ENCODE measurements around the gene GIT2.
"Not testable (repeated sequence)": the region's sequence is repeated elsewhere in the genome, so short reads cannot be mapped to it uniquely, and the experiment has no call there.

GIT2 gene

GRCh38 chr12:109938947-109939346 is 57.2 kb downstream of the GIT2 start:
- TF ChIP-seq, protein P1, sequence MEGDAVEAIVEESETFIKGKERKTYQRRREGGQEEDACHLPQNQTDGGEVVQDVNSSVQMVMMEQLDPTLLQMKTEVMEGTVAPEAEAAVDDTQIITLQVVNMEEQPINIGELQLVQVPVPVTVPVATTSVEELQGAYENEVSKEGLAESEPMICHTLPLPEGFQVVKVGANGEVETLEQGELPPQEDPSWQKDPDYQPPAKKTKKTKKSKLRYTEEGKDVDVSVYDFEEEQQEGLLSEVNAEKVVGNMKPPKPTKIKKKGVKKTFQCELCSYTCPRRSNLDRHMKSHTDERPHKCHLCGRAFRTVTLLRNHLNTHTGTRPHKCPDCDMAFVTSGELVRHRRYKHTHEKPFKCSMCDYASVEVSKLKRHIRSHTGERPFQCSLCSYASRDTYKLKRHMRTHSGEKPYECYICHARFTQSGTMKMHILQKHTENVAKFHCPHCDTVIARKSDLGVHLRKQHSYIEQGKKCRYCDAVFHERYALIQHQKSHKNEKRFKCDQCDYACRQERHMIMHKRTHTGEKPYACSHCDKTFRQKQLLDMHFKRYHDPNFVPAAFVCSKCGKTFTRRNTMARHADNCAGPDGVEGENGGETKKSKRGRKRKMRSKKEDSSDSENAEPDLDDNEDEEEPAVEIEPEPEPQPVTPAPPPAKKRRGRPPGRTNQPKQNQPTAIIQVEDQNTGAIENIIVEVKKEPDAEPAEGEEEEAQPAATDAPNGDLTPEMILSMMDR (IDR thresholded peaks at IDR 0.05; ENCODE audit: borderline replicate concordance, insufficient read depth, low read depth, low read length): no peak
- no peak overlapping the region for H3K4me3 ChIP-seq (ENCODE audit: low read depth, low read length)

- H3K4me3 ChIP-seq (ENCODE audit: low read depth, low read length): no peak overlapping the region
- TF ChIP-seq, protein P1 (IDR thresholded peaks at IDR 0.05; ENCODE audit: borderline replicate concordance, insufficient read depth, low read depth, low read length): no peak
Observed at GRCh38 chr12:109937371-109937770, 58.8 kb downstream of the GIT2 start.

DNA sequence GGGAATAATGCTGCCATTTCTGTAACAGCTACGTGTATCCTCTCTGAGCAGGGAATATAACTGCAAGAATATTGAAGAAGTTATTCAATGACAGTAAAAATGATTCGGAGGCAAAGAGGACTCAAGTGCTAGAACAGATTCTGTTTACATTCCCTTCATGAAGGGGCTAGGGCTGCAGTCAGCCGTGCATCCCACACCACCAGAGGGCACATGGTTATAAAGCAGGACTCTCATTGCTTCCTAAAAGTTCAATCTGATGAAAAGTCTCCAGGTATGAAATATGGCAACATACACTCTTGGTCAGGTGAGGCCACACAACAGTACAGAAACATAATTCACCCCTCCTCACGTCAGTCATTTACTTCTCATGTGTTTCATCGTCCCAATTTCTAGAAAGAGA is 62.1 kb downstream of the GIT2 start:
- TF ChIP-seq, protein P1 (IDR thresholded peaks at IDR 0.05; ENCODE audit: borderline replicate concordance, insufficient read depth, low read depth, low read length): peak; percentile 32; the same call in 1 of the 2 replicates
- no peak overlapping the region for H3K4me3 ChIP-seq (ENCODE audit: low read depth, low read length)

GRCh38 chr12:109932878-109933503 is 63.2 kb downstream of the GIT2 start:
- no peak overlapping the region for H3K4me3 ChIP-seq (ENCODE audit: low read depth, low read length)
- TF ChIP-seq, protein P1 (IDR thresholded peaks at IDR 0.05; ENCODE audit: borderline replicate concordance, insufficient read depth, low read depth, low read length): no peak

- no peak overlapping the region for H3K4me3 ChIP-seq (ENCODE audit: low read depth, low read length)
- TF ChIP-seq, protein P1 (IDR thresholded peaks at IDR 0.05; ENCODE audit: borderline replicate concordance, insufficient read depth, low read depth, low read length): no peak
Observed at GRCh38 chr12:109931143-109931542, 65.0 kb downstream of the GIT2 start.

DNA sequence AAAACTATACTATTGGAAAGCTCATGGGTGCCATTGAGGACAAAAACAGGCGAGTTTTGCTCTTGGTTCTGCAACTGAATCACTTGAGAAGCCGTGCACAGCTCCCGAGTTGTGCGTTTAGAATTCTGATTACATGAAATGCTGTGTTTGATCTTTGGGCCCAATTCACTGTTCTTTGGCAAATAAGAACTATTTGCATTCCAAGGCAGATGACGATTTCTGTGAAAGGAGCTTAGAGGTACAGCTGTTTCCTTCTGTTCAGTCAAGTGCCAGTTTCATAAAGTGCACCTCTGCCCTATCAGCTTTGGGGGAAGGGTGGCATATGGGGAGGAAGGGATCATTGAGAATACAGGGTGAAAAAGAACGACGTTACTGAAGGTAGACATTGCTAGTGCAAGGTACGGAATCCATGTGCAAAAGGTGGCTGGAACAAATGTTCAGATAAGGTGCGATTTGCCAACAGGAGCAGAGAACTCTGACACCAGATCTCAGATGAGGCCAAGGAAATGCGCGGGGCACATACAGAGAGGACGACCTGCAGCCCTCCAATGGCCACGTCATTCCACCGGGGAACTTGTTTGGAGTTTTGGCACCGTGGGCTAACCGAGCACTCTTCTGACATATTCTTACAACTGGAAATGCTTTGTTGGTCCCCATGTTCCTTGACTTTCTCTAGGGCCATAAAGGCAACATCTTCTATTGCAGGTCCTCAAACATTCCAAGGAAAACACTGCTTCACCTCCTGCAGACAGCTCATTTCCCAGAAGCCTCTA is 66.0 kb downstream of the GIT2 start:
- TF ChIP-seq, protein P1 (IDR thresholded peaks at IDR 0.05; ENCODE audit: borderline replicate concordance, insufficient read depth, low read depth, low read length): no peak
- H3K4me3 ChIP-seq (ENCODE audit: low read depth, low read length): no peak overlapping the region

DNA sequence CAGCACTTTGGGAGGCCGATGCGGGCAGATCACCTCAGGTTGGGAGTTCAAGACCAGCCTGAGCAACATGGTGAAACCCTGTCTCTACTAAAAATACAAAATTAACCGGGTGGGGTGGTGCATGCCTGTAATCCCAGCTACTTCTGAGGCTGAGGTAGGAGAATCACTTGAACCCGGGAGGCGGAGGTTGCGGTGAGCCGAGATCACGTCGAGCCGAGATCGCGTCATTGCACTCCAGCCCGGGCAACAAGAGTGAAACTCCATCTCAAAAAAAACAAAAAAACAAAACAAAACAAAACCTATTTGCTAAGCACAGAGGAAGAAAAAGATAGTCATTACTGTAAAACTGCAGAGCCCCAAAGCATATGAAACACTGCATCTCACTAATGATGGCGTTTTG is 66.8 kb downstream of the GIT2 start:
- H3K4me3 ChIP-seq (ENCODE audit: low read depth, low read length): not testable (repeated sequence)
